BLaER1 treated with 17β-estradiol and CSF1 and Interleukin-3, amounts not matched to agents 10 nM and 100 nM (cell line): ENCODE data around the gene ATP6V0A1.
"Not testable (repeated sequence)": the region's sequence is repeated elsewhere in the genome, so short reads cannot be mapped to it uniquely, and the experiment has no call there.

ENCODE experiments used
- H3K27ac ChIP-seq, 11 experiments: shearing (Covaris generic); formaldehyde crosslinking; 2 replicates each; pipeline ENCODE4 v1.8.1; 2022
- H3K27me3 ChIP-seq, 11 experiments: shearing (Covaris generic); formaldehyde crosslinking; 2 replicates each; pipeline ENCODE4 v1.8.1; 2022
- H3K36me3 ChIP-seq, 11 experiments: shearing (Covaris generic); formaldehyde crosslinking; 2 replicates each; pipeline ENCODE4 v1.8.1; 2022
- H3K4me1 ChIP-seq, 10 experiments: shearing (Covaris generic); formaldehyde crosslinking; 2 replicates each; pipeline ENCODE4 v1.8.1; 2022
- H3K4me2 ChIP-seq, 11 experiments: shearing (Covaris generic); formaldehyde crosslinking; 2 replicates each; pipeline ENCODE4 v1.8.1; 2022
- H3K4me3 ChIP-seq, 10 experiments: shearing (Covaris generic); formaldehyde crosslinking; 2 replicates each; pipeline ENCODE4 v1.8.1; 2022
- H3K9ac ChIP-seq, 11 experiments: shearing (Covaris generic); formaldehyde crosslinking; 2 replicates each; pipeline ENCODE4 v1.8.1; 2022
- H3K9me3 ChIP-seq, 11 experiments: shearing (Covaris generic); formaldehyde crosslinking; replicated peaks in 1 of 11; 2 replicates each; pipeline ENCODE4 v1.8.1; 2022
- H4K20me1 ChIP-seq, 11 experiments: shearing (Covaris generic); formaldehyde crosslinking; 2 replicates each; pipeline ENCODE4 v1.8.1; 2022
- Cebpa-rat ChIP-seq, 11 experiments: shearing (Covaris generic); IDR thresholded peaks; 2 replicates each; pipeline ENCODE4 v1.8.1; 2022

Gene ATP6V0A1

DNA sequence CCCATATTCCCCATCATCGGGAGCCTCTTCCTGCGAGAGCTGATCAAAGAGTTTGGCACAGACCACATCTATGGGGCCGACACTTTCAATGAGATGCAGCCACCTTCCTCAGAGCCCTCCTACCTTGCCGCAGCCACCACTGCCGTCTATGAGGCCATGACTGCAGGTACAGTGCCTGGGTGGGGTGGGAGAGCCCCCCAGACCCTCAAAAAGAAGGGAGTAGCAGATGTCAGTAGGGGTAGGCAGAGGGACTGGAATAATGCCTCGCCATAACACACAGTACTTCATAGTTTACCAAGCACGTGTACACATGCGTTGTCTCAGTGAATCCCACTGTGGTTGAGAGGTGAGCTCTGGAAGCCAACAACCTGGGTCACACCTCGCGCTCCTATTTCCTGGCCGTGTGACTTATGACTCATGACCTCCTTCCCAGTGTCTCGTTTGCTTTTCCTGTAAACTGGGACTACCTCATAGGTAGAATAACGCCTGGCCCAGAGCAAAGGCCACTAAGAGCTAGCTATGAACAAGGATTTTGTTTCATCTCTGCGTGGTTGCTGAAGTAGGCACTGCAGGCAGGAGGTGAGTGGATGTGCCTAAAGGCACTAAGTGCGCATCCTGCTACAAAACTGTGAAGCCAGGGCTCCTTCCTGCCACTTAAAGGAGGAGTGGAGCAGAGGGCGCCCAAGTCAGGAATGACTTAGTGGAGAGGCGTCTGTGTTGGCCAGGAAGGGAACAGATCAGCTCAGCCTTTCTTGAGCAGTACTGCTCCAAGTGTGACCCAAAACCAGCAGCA is 82.6 kb downstream of the ATP6V0A1 start:
- H3K4me2 ChIP-seq: no peak overlapping the region

DNA sequence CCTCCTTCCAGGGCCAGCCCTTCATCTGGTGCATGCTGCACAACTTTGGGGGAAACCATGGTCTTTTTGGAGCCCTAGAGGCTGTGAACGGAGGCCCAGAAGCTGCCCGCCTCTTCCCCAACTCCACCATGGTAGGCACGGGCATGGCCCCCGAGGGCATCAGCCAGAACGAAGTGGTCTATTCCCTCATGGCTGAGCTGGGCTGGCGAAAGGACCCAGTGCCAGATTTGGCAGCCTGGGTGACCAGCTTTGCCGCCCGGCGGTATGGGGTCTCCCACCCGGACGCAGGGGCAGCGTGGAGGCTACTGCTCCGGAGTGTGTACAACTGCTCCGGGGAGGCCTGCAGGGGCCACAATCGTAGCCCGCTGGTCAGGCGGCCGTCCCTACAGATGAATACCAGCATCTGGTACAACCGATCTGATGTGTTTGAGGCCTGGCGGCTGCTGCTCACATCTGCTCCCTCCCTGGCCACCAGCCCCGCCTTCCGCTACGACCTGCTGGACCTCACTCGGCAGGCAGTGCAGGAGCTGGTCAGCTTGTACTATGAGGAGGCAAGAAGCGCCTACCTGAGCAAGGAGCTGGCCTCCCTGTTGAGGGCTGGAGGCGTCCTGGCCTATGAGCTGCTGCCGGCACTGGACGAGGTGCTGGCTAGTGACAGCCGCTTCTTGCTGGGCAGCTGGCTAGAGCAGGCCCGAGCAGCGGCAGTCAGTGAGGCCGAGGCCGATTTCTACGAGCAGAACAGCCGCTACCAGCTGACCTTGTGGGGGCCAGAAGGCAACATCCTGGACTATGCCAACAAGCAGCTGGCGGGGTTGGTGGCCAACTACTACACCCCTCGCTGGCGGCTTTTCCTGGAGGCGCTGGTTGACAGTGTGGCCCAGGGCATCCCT is 84.8 kb downstream of the ATP6V0A1 start:
- Histone ChIP-seq H3K4me1 (peaks cover 5 to 14% (median 7%) of the 10 kb centered on the region in 10 experiments; a peak in 14 of 20 replicates), H3K9me3 (no peaks in the 10 kb centered on the region), H4K20me1 (peaks cover 0 to 56% (median 12%) of the 10 kb centered on the region in 11 experiments; a peak in 16 of 22 replicates), H3K27me3 (peaks cover 0 to 7% (median 0%) of the 10 kb centered on the region in 11 experiments; a peak in 3 of 22 replicates), H3K4me3 (no peak overlapping the region), H3K36me3 (peaks cover 41 to 67% (median 55%) of the 10 kb centered on the region in 11 experiments), H3K27ac (no peak overlapping the region), H3K9ac (no peak overlapping the region), H3K4me2 (no peak overlapping the region)
- TF ChIP-seq Cebpa-rat (IDR thresholded peaks at IDR 0.05): no peak

More for the DNA sequence above, 82.6 kb downstream of the ATP6V0A1 start:
- Histone ChIP-seq H3K9me3 (no peaks in the 10 kb centered on the region), H3K36me3 (peaks cover 47 to 79% (median 60%) of the 10 kb centered on the region in 11 experiments), H3K27ac (no peak overlapping the region; a peak in 1 of 22 replicates), H3K9ac (no peak overlapping the region; a peak in 1 of 22 replicates), H3K27me3 (no peaks in the 10 kb centered on the region), H3K4me1 (peaks cover 11 to 24% (median 17%) of the 10 kb centered on the region in 10 experiments), H3K4me3 (no peak overlapping the region), H4K20me1 (peaks cover 0 to 62% (median 14%) of the 10 kb centered on the region in 11 experiments; a peak in 13 of 22 replicates)
- no peak for TF ChIP-seq Cebpa-rat (IDR thresholded peaks at IDR 0.05)

DNA sequence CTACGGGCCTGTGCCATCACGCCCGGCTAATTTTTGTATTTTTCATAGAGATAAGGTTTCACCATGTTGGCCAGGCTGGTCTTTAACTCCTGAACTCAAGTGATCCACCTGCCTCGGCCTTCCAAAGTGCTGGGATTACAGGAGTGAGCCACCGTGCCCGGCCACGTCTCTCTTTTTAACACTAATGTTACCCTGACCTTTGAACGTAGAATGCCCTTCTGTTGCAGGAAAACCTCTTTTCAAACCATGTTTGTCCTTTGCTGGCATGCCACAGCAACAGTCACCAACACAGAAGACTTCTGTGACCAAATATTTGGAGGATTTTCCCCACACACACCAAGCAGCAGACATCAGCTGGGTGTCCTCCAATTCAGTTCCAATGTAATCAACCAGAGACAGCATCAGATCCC is 86.2 kb downstream of the ATP6V0A1 start:
- H3K4me3 ChIP-seq: no peak overlapping the region
- no peak overlapping the region for H3K27ac ChIP-seq
- peaks cover 0 to 56% (median 18%) of the 10 kb centered on the region in 11 experiments; a peak in 15 of 22 replicates for H4K20me1 ChIP-seq
- no peak overlapping the region for H3K4me2 ChIP-seq
- peaks cover 0 to 15% (median 0%) of the 10 kb centered on the region in 11 experiments; a peak in 3 of 22 replicates for H3K27me3 ChIP-seq
- peaks cover 13 to 23% (median 17%) of the 10 kb centered on the region in 10 experiments; a peak in 19 of 20 replicates for H3K4me1 ChIP-seq
- peaks cover 28 to 53% (median 41%) of the 10 kb centered on the region in 11 experiments; a peak in 21 of 22 replicates for H3K36me3 ChIP-seq
- H3K9me3 ChIP-seq: no peaks in the 10 kb centered on the region
- H3K9ac ChIP-seq: no peak overlapping the region
- no peak for TF ChIP-seq Cebpa-rat (IDR thresholded peaks at IDR 0.05)

DNA sequence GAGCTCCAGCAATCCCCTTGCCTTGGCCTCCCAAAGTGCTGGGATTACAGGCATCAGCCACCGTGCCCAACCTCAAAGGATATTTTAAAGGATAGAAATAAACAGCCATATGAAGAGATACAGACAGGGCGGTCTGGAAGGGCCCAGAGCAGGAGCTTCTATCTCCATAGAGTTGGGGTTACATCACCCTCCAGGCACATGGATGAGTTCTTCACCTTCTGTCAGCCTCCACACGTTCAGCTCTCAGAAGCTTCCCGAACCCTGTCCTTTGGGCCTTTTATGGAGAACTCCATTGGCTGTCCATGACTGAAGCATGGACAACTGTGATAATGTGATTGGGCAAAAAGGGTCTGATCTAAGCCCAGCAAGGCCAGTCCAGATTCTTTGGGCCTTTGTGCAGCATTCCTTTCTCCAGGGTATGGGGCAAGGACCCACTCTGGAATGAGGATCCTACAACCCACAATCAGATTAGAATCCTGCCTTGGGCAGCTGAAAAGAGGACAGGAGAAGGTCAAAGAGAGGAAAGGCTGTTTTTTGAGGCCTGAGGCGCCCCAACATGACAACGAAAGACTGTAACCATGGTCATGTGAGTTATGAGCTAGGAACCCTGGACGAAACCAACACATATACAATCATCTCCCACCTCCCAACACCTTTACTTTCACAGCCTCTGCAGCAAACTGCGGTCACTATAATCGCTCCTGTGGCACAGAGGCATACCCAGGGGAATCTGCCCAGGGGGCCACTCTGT is 87.3 kb downstream of the ATP6V0A1 start:
- not testable (repeated sequence) for H3K4me3 ChIP-seq, H3K9me3 ChIP-seq, H3K4me2 ChIP-seq, H3K9ac ChIP-seq, H3K27ac ChIP-seq
- Histone ChIP-seq H3K27me3 (peaks cover 0 to 15% (median 0%) of the 10 kb centered on the region in 11 experiments; a peak in 3 of 22 replicates), H3K4me1 (peaks cover 14 to 23% (median 17%) of the 10 kb centered on the region in 10 experiments; a peak in 19 of 20 replicates), H4K20me1 (peaks cover 0 to 57% (median 20%) of the 10 kb centered on the region in 11 experiments; a peak in 15 of 22 replicates), H3K36me3 (peaks cover 28 to 42% (median 38%) of the 10 kb centered on the region in 11 experiments; a peak in 21 of 22 replicates)

DNA sequence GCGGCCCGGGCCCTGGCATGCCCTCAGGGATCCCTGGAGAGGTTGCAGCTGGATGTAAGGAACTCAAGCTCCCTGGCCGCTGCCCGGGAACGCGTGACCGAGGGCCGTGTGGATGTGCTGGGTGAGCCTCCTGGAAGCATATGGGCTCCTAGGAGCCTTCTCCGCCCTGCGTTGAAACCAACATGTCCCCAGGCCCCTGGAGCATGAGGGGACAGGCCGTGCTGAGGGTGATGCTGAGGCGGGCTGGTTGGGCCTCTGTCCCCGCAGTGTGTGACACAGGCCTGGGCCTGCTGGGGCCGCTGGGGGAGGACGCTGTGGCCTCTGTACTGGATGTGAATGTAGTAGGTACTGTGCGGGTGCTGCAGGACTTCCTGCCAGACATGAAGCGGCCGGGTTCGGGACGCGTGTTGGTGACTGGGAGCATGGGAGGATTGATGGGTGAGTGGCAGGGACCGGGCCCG is 88.4 kb downstream of the ATP6V0A1 start:
- Histone ChIP-seq H3K9ac (no peak overlapping the region), H3K9me3 (no peaks in the 10 kb centered on the region), H3K4me1 (peaks cover 13 to 22% (median 16%) of the 10 kb centered on the region in 10 experiments; a peak in 19 of 20 replicates), H4K20me1 (peaks cover 0 to 65% (median 28%) of the 10 kb centered on the region in 11 experiments; a peak in 17 of 22 replicates), H3K36me3 (peaks cover 21 to 38% (median 28%) of the 10 kb centered on the region in 11 experiments; a peak in 20 of 22 replicates), H3K27ac (no peak overlapping the region), H3K4me2 (no peak overlapping the region), H3K4me3 (no peak overlapping the region), H3K27me3 (peaks cover 0 to 15% (median 0%) of the 10 kb centered on the region in 11 experiments; a peak in 3 of 22 replicates)
- TF ChIP-seq Cebpa-rat (IDR thresholded peaks at IDR 0.05): no peak

DNA sequence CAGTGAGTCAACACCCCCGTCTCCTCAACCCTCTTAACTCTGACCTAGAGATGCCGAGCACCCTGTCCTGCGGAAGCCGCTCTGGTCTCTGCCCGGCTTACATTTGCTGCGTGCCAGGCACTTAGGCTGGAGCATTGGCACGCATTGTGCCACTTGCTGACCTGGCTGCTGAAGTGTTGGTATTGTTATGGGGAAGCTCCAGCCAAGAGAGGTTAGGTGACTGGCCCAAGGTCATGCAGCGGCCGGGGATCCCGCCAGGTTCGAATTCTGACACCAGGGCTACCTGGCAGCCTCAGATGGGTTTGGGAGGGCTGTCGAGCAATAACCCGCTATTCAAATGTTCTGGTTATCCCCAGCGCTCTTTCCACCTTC is 89.0 kb downstream of the ATP6V0A1 start:
- peak overlapping the region; percentile 86 to 95 (median 90) for H3K4me2 ChIP-seq
- H3K27me3 ChIP-seq: peaks cover 0 to 15% (median 0%) of the 10 kb centered on the region in 11 experiments; a peak in 3 of 22 replicates
- H3K4me3 ChIP-seq: peak overlapping the region in 6 of 10 experiments; percentile 53 to 64 (median 56); a peak in 7 of 20 replicates
- peaks cover 0 to 63% (median 28%) of the 10 kb centered on the region in 11 experiments; a peak in 17 of 22 replicates for H4K20me1 ChIP-seq
- H3K27ac ChIP-seq: no peak overlapping the region
- no peaks in the 10 kb centered on the region for H3K9me3 ChIP-seq
- no peak for TF ChIP-seq Cebpa-rat (IDR thresholded peaks at IDR 0.05)
- H3K9ac ChIP-seq: peak overlapping the region in 1 of 11 experiments; percentile 70; a peak in 1 of 22 replicates
- H3K4me1 ChIP-seq: peaks cover 14 to 24% (median 17%) of the 10 kb centered on the region in 10 experiments; a peak in 19 of 20 replicates
- H3K36me3 ChIP-seq: peaks cover 17 to 32% (median 22%) of the 10 kb centered on the region in 11 experiments; a peak in 20 of 22 replicates

DNA sequence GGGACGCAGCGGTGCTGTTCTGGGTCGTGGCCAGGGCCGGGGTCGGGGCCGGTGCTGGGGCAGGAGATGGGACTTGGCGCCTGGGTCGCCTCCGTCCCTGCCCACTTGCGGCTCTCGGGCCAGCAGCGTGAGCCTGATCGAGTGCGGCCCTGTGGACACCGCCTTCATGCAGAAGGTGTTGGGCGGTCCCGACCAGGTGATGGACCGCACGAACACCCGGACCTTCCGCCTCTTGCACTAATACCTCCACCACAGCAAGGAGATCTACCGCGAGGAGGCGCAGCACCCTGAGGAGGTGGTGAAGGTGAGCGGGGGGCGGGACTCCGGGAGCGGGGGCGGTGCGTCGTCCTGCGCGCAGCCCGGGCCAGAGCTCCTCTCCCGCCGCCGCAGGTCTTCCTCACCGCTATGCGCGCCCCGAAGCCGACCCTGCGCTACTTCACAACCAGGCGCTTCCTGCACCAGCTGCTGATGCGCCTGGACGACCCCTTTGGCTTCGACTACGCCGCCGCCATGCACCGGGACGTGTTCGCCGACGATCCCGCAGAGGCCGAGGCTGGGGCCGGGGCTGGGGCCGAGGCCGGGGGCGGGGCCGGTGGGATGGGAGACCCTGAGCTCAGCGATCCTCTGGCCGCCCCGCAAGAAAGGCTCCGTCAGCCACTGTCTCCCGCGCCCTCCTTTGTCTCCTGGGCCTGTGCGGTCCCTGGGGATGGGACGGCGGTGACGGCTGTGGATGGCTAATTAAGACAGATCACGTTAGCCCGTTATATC is 89.6 kb downstream of the ATP6V0A1 start:
- Histone ChIP-seq H3K4me2 (peak overlapping the region; percentile 86 to 95 (median 90)), H3K4me3 (peak overlapping the region; percentile 34 to 69 (median 56)), H3K9me3 (no peaks in the 10 kb centered on the region), H3K9ac (peak overlapping the region; percentile 33 to 75 (median 61); a peak in 20 of 22 replicates), H3K36me3 (peaks cover 11 to 26% (median 19%) of the 10 kb centered on the region in 11 experiments; a peak in 20 of 22 replicates), H4K20me1 (peaks cover 0 to 59% (median 31%) of the 10 kb centered on the region in 11 experiments; a peak in 17 of 22 replicates), H3K27me3 (peaks cover 0 to 15% (median 0%) of the 10 kb centered on the region in 11 experiments; a peak in 3 of 22 replicates), H3K27ac (peak overlapping the region in 7 of 11 experiments; percentile 4 to 45 (median 36); a peak in 10 of 22 replicates), H3K4me1 (peaks cover 19 to 29% (median 21%) of the 10 kb centered on the region in 10 experiments)
- no peak for TF ChIP-seq Cebpa-rat (IDR thresholded peaks at IDR 0.05)
